WTC11 (cell line): ENCODE data around the gene GPR17. TPM values are rescaled to one million over a fixed set of nuclear protein-coding genes. Genes with fewer than 3 reads are reported as not detected.

Experiments
- ATAC-seq: fragments of 200-7000 bp; cut with Tn5 transposase; 2 replicates; pipeline ENCODE4 v1.10.0; 2021; ENCODE audit warnings: mild to moderate bottlenecking, moderate library complexity
- CTCF ChIA-PET: fragments of 300-600 bp; sonication (Branson Sonifier 250); formaldehyde crosslinking; loops from one replicate; lab custom pipeline; 2021; ENCODE audit warnings: antibody characterized with exemption; lab: Charles Lee
- POLR2A ChIA-PET: fragments of 350-600 bp; sonication (Branson Sonifier 250); formaldehyde crosslinking; loops from one replicate; lab custom pipeline; 2021; ENCODE audit warnings: antibody characterized with exemption; lab: Charles Lee
- DNase-seq: peaks from one replicate; pipeline ENCODE4 v3.0.0; 2021; ENCODE audit warnings: low spot score
- H3K27ac Mint-ChIP-seq: 2 replicates; pipeline ENCODE4 v1.8.0; 2021; ENCODE audit warnings: mixed read lengths
- H3K27me3 Mint-ChIP-seq: 2 replicates; pipeline ENCODE4 v1.8.0; 2021; ENCODE audit warnings: low read depth, mild to moderate bottlenecking, moderate library complexity, mixed read lengths
- H3K36me3 Mint-ChIP-seq: 2 replicates; pipeline ENCODE4 v1.8.0; 2021; ENCODE audit warnings: mixed read lengths
- H3K4me1 Mint-ChIP-seq: 2 replicates; pipeline ENCODE4 v1.8.0; 2022; ENCODE audit warnings: mixed read lengths
- H3K4me3 Mint-ChIP-seq: 2 replicates; pipeline ENCODE4 v1.8.0; 2021; ENCODE audit warnings: mild to moderate bottlenecking, moderate library complexity, mixed read lengths
- H3K9me3 Mint-ChIP-seq: 2 replicates; pipeline ENCODE4 v1.8.0; 2021; ENCODE audit warnings: mixed read lengths
- FOXJ3 ChIP-seq: sonication (generic); formaldehyde crosslinking; IDR thresholded peaks from 2 replicates; pipeline ENCODE4 v1.9.0; 2021; ENCODE audit warnings: missing genetic modification reagents, mild to moderate bottlenecking, borderline replicate concordance
- GABPB1 ChIP-seq: sonication (generic); formaldehyde crosslinking; IDR thresholded peaks from 2 replicates; pipeline ENCODE4 v1.8.1; 2023; ENCODE audit warnings: mild to moderate bottlenecking, missing genetic modification reagents
- HMGXB4 ChIP-seq: sonication (generic); formaldehyde crosslinking; IDR thresholded peaks from 2 replicates; pipeline ENCODE4 v1.8.1; 2023; ENCODE audit warnings: mild to moderate bottlenecking, moderate library complexity, missing genetic modification reagents
- MLX ChIP-seq: sonication (generic); formaldehyde crosslinking; IDR thresholded peaks from 2 replicates; pipeline ENCODE4 v1.8.1; 2023; ENCODE audit warnings: mild to moderate bottlenecking, missing genetic modification reagents, moderate library complexity
- NFE2L1 ChIP-seq: sonication (generic); formaldehyde crosslinking; IDR thresholded peaks from 2 replicates; pipeline ENCODE4 v1.8.1; 2023; ENCODE audit warnings: missing genetic modification reagents
- PREB ChIP-seq: sonication (generic); formaldehyde crosslinking; IDR thresholded peaks from 2 replicates; pipeline ENCODE4 v1.8.1; 2022; ENCODE audit warnings: mild to moderate bottlenecking, missing genetic modification reagents, moderate library complexity, borderline replicate concordance
- RELA ChIP-seq: sonication (generic); formaldehyde crosslinking; IDR thresholded peaks from 2 replicates; pipeline ENCODE4 v1.8.1; 2022; ENCODE audit warnings: missing genetic modification reagents, mild to moderate bottlenecking, borderline replicate concordance
- TEAD1 ChIP-seq: sonication (generic); formaldehyde crosslinking; IDR thresholded peaks from 2 replicates; pipeline ENCODE4 v1.8.0; 2022; ENCODE audit warnings: mild to moderate bottlenecking, missing genetic modification reagents
- USF1 ChIP-seq: sonication (generic); formaldehyde crosslinking; IDR thresholded peaks from 2 replicates; pipeline ENCODE4 v1.8.0; 2022; ENCODE audit warnings: mild to moderate bottlenecking, missing genetic modification reagents
- ZNF219 ChIP-seq: sonication (generic); formaldehyde crosslinking; IDR thresholded peaks from 2 replicates; pipeline ENCODE4 v1.8.0; 2023; ENCODE audit warnings: missing genetic modification reagents, mild to moderate bottlenecking, borderline replicate concordance
- ZNF281 ChIP-seq: sonication (generic); formaldehyde crosslinking; IDR thresholded peaks from 2 replicates; pipeline ENCODE4 v1.8.0; 2023; ENCODE audit warnings: mild to moderate bottlenecking, missing genetic modification reagents
- ZSCAN18 ChIP-seq: fragments of 250-450 bp; sonication (Bioruptor Pico); IDR thresholded peaks from 2 replicates; pipeline ENCODE4 v2.1.2; 2022; ENCODE audit warnings: mild to moderate bottlenecking, moderate library complexity
- total RNA-seq: library from RNA; stranded (reverse); gene quantifications from 3 replicates; pipeline ENCODE4 v1.2.3, GENCODE V29; 2021

Gene GPR17
- total RNA-seq, 1 experiment from 2014 or later: not detected

- TF ChIP-seq PREB (CRISPR knock-in tag) (no peak), TEAD1 (CRISPR knock-in tag) (no peak), FOXJ3 (CRISPR knock-in tag) (no peak), ZSCAN18 (CRISPR knock-in tag) (no peak), HMGXB4 (no peak), USF1 (no peak)
- TF ChIP-seq, all 79 proteins: peak for 0
Observed at GRCh38 chr2:127671557-127672302, 25.8 kb downstream of the GPR17 start (continued).

GRCh38 chr2:127672341-127673224 lies 26.6 kb downstream of the GPR17 start:
- no peak overlapping the region for H3K4me3 Mint-ChIP-seq
- CTCF ChIA-PET: interaction anchor here (5.8 kb wide), 1 partner anchor 81 kb away, joined by 46 read pairs; no protein-coding TSS in a partner anchor
- TF ChIP-seq RELA (CRISPR knock-in tag) (no peak), GABPB1 (no peak), ZNF281 (CRISPR knock-in tag) (no peak), MLX (CRISPR knock-in tag) (no peak), NFE2L1 (CRISPR knock-in tag) (no peak), ZNF219 (no peak)
- no peaks in the 10 kb centered on the region for H3K9me3 Mint-ChIP-seq
- H3K27me3 Mint-ChIP-seq: peaks cover 50% of the 10 kb centered on the region
- H3K36me3 Mint-ChIP-seq: no peaks in the 10 kb centered on the region
- H3K4me1 Mint-ChIP-seq: peaks cover 9% of the 10 kb centered on the region
- ATAC-seq (no peak), DNase-seq (no peak)
- no peak overlapping the region for H3K27ac Mint-ChIP-seq
- POLR2A ChIA-PET: no interaction called here
